Heart right ventricle (tissue), 16 donors: Measurements from ENCODE around the gene CHPF. TPM values are rescaled to one million over a fixed set of nuclear protein-coding genes. Genes with fewer than 3 reads are reported as not detected.

Experiments used
- ATAC-seq, 8 donors: fragments of 200-7000 bp; cut with Tn5 transposase; one replicate each; pipeline ENCODE4 v1.9.1; 2020; ENCODE audit warnings: mild to moderate bottlenecking in 8 of 8, moderate library complexity in 8 of 8, moderate number of reproducible peaks in 1 of 8
- DNase-seq, 2 donors: peaks; one replicate each; pipeline ENCODE4 v3.0.0-alpha.2; 2020
- H3K27ac ChIP-seq, 10 donors: fragments of 200-600 bp; sonication (generic) in 2 of 10; one replicate each; pipeline versions ENCODE4 v1.5.0 to v1.8.0; 2020 to 2022; ENCODE audit warnings: mild to moderate bottlenecking in 3 of 10
- H3K27me3 ChIP-seq, 7 donors: fragments of 200-600 bp; one replicate each; pipeline ENCODE4 v1.8.0; 2021 to 2022; ENCODE audit warnings: mild to moderate bottlenecking in 2 of 7
- H3K36me3 ChIP-seq, 9 donors: fragments of 200-600 bp; sonication (generic) in 1 of 9; one replicate each; pipeline versions ENCODE4 v1.5.0 to v1.8.0; 2020 to 2022; ENCODE audit warnings: mild to moderate bottlenecking in 2 of 9
- H3K4me1 ChIP-seq, 9 donors: fragments of 200-600 bp; sonication (generic) in 1 of 9; one replicate each; pipeline versions ENCODE4 v1.5.0 to v1.8.0; 2020 to 2022; ENCODE audit warnings: mild to moderate bottlenecking in 4 of 9
- H3K4me3 ChIP-seq, 10 donors: fragments of 200-600 bp; sonication (generic) in 2 of 10; one replicate each; pipeline versions ENCODE4 v1.5.0 to v1.8.0; 2020 to 2022; ENCODE audit warnings: mild to moderate bottlenecking in 7 of 10, moderate library complexity in 2 of 10
- H3K9me3 ChIP-seq, 11 donors: fragments of 200-600 bp in 10 of 11; sonication (generic) in 2 of 11; one replicate each; pipeline versions ENCODE4 v1.5.0 to v1.8.0; 2013 to 2022; ENCODE audit warnings: mild to moderate bottlenecking in 2 of 11, control low read depth in 1 of 11, moderate library complexity in 1 of 11
- CTCF ChIP-seq, 9 donors: fragments of 200-600 bp; sonication (generic) in 2 of 9; IDR thresholded peaks; one replicate each; pipeline versions ENCODE4 v1.5.0 to v1.8.0; 2021 to 2022; ENCODE audit warnings: antibody characterized with exemption in 9 of 9, mild to moderate bottlenecking in 5 of 9, moderate library complexity in 1 of 9
- WGBS, 2 donors: extraction: QIAGEN DNeasy Blood & Tissue Kit; methylation state at CpG; one replicate each; pipeline ENCODE4 v1.1.7; 2013; ENCODE audit warnings: inconsistent platforms in 1 of 2; 5-methylcytosine and 5-hydroxymethylcytosine counted together
- intact Hi-C, 10 donors: fragments of 100-400 bp; cut with DNase I; formaldehyde crosslinking; loops; one replicate each; pipeline versions ENCODE4 v1.11.1 to v1.14.2; 2022
- polyA plus RNA-seq, 2 donors: library from polyadenylated mRNA; stranded (reverse); fragments of 200-250 nt; gene quantifications; one replicate each; pipeline ENCODE4 v1.2.3, GENCODE V29; 2013
- total RNA-seq, 10 donors: library from RNA; stranded (reverse); fragmentation: NEBNext Ultra II Directional in 3 of 10; extraction: Animal tissue kit (Norgen Biotek cat#: 25700) in 3 of 10; gene quantifications; one replicate each; pipeline versions ENCODE4 v1.2.1 to v1.2.4, GENCODE V29; 2021 to 2023
- donor health status: Arrhythmogenic right ventricular cardiomyopathy.
- donor health status: ischemic (EF 13 %, LVEDD 7.1; RV severe dilation, severe dysfunction).
- donor health status: healthy with polysubstance abuse.
- donor health status: DM: no; HTN: yes; CAD: no.
- donor health status: DM: no; HTN: no; CAD: no.
- donor health status: ischemic (EF 25% LVEDD 6.9; RV normal size, moderate dysfunction).
- donor health status: ischemic (EF 25% LVEDD 5.7; RV mildly dilated, moderate dysfunction).
- donor health status: healthy.
- donor health status: DM: yes; HTN: yes; CAD: no.
- donor health status: Ischemic cardiomyopathy.
- donor health status: ischemic (EF 35%, LVEDD 5.7; RV mildly dilated, moderate dysfunction).
- donor health status: nonischemic (EF 11% LVEDD 7.7; RV severe dilation, severe dysfunction).
- donor health status: DM: yes; HTN: yes; CAD: no.
- donor health status: PGD.
- donor health status: ischemic (EF 29% LVEDD 5.4; RV normal size, mild dysfunction).
- donor health status: nonischemic (EF 23%, LVEDD 6.1; RV moderate dilation, normal function).

CHPF gene
- total and polyA plus RNA-seq, 12 donors, result 66.5 to 221 (median 95.9) TPM

DNA sequence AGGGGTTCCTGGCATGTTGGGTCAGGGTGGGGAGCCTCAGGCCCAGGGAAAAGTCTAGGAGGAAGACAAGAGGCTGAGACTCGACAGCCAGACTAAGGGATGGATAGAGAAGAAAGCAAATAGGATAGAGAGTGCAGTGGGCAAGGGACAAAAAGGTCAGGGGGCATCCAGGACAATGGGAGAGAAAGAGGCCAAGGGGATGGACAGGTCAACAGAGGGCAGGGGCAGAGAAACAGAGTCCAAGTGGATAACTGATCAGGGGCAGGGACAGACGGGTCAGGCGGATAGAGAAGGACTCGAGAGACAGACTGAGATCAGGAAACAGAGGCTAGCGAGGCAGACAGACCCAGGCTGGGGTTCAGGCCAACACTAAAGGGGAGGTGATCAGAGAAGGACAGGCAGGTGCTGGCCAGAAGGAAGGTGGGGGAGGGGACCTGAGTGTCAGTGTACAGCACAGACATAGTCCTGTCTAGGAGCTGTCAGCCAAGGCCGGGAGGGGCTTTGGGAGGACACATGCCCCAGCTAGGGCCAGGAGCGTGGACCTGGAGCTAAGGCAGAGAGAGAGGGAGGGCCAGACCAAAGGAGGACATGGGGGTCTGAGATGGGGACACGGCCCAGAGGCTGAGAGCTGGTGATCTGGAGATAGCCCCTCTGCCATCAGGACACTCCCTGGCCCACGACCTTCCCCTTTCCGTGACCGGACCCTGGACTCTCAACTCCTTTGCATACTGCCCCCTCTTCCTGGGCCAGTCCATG, 17.1 kb downstream of the CHPF start:
- no peak overlapping the region for H3K4me3 ChIP-seq
- TF ChIP-seq CTCF (IDR thresholded peaks at IDR 0.05), result no peak
- peaks cover 15 to 55% (median 33%) of the 10 kb centered on the region in 9 donors for H3K4me1 ChIP-seq
- peak overlapping the region in 4 of 10 donors; percentile 15 to 71 (median 28) for H3K27ac ChIP-seq
- ATAC-seq, result peak in 2 of 8 donors; percentile 3 to 10
- no peaks in the 10 kb centered on the region for H3K9me3 ChIP-seq
- no peaks in the 10 kb centered on the region for H3K36me3 ChIP-seq
- no peak for DNase-seq
- intact Hi-C loops, result loop anchor here in 6 of 10 donors (5.0 kb wide), 3 partner anchors 34 to 124 kb away; no protein-coding TSS in a partner anchor
- WGBS, 2 donors, result 36 to 44% methylated on average over 10 to 11 of the region's 11 CpGs
- H3K27me3 ChIP-seq, result peaks cover 5 to 98% (median 80%) of the 10 kb centered on the region in 7 donors

- Histone ChIP-seq H3K4me3 (no peak overlapping the region), H3K9me3 (no peaks in the 10 kb centered on the region), H3K27ac (peak overlapping the region in 2 of 10 donors; percentile 36 to 71), H3K36me3 (no peaks in the 10 kb centered on the region), H3K4me1 (peaks cover 19 to 63% (median 38%) of the 10 kb centered on the region in 9 donors), H3K27me3 (peaks cover 5 to 99% (median 75%) of the 10 kb centered on the region in 7 donors)
- WGBS, 2 donors, result 29 to 33% methylated on average over 9 of the region's 9 CpGs
- DNase-seq (no peak), ATAC-seq (peak in 1 of 8 donors; percentile 17)
- no peak for TF ChIP-seq CTCF (IDR thresholded peaks at IDR 0.05)
- intact Hi-C loops, result loop anchor here in 6 of 10 donors (5.0 kb wide), 3 partner anchors 33 to 123 kb away; no protein-coding TSS in a partner anchor
Observed at GRCh38 chr2:219525533-219526232, 17.9 kb downstream of the CHPF start.

DNA sequence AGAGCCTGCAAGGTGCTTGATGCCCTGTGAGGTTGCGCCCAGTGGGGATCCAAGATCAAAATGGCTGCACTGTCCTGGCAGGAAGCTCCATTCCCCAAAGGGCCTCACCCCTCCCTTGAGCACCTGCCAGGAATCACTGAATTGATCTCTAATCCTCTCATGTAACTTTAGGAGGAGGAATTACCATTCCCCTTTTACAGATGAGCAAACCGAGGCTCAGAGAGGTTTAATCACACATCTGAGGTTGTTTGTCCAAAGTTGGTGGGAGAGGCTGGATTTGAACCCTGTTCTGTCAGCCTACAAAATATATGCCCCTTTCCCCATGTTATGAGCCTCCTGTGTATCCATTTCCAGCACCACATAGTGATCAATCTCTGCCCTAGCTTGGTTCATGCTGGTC, 18.8 kb downstream of the CHPF start:
- Histone ChIP-seq H3K4me3 (no peak overlapping the region), H3K27ac (no peak overlapping the region), H3K27me3 (peaks cover 5 to 99% (median 73%) of the 10 kb centered on the region in 7 donors), H3K36me3 (no peaks in the 10 kb centered on the region), H3K9me3 (no peaks in the 10 kb centered on the region), H3K4me1 (peaks cover 17 to 68% (median 35%) of the 10 kb centered on the region in 9 donors)
- no peak for DNase-seq
- ATAC-seq, result no peak
- intact Hi-C loops, result loop anchor here in 7 of 10 donors (5.0 kb wide), 3 partner anchors 33 to 123 kb away; no protein-coding TSS in a partner anchor
- no peak for TF ChIP-seq CTCF (IDR thresholded peaks at IDR 0.05)
- WGBS, 2 donors, result 94 to 95% methylated on average over 2 of the region's 2 CpGs

DNA sequence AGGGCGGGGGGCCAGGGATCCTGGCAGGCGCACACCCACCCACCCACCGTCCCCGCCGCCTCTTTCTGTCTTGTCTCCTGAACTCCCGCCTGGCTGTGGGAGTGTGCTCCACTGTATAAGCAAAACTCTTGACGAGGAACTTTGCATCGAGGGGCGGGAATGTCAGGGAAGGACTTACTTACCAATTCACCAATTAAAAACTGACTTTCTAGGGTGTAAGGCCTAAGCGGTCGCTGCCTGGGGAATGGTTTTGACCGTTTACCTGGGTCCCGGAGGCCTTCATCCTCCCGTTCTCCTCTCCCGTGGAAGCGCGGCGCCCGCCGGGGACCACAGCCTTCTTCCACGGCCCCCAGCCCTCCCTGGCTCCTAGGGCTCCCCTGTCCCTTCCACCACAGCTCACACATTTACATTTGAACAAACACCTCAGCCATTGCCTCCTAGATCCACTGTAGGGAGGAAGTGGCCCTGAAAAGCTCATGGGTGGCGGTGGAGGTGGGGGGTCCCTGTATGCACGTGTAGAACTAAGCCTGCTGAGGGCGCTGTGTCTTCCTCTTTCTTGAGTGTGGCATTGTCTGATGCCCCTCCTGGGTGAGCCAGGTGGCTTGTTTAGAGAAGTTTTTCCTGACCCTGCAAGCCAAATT, 20.5 kb downstream of the CHPF start:
- no peaks in the 10 kb centered on the region for H3K36me3 ChIP-seq
- H3K9me3 ChIP-seq, result no peaks in the 10 kb centered on the region
- H3K4me3 ChIP-seq, result peak overlapping the region in 9 of 10 donors; percentile 7 to 42 (median 27)
- 37 to 40% methylated on average over 24 of the region's 24 CpGs for WGBS, 2 donors
- DNase-seq, result no peak
- peaks cover 15 to 70% (median 33%) of the 10 kb centered on the region in 9 donors for H3K4me1 ChIP-seq
- peak overlapping the region in 3 of 10 donors; percentile 65 to 81 (median 77) for H3K27ac ChIP-seq
- no peak for ATAC-seq
- intact Hi-C loops, result loop anchor here in 1 of 10 donors (5.0 kb wide), 1 partner anchor 46 kb away; no protein-coding TSS in a partner anchor
- TF ChIP-seq CTCF (IDR thresholded peaks at IDR 0.05), result no peak
- H3K27me3 ChIP-seq, result peaks cover 5 to 96% (median 59%) of the 10 kb centered on the region in 7 donors
